ENCODE measurements around the gene CCR5.
A peak's percentile ranks its signal among the peaks of the same experiment; 100 is the strongest.
"Not testable (repeated sequence)": the region's sequence is repeated elsewhere in the genome, so short reads cannot be mapped to it uniquely, and the experiment has no call there.

The CCR5 gene

DNA sequence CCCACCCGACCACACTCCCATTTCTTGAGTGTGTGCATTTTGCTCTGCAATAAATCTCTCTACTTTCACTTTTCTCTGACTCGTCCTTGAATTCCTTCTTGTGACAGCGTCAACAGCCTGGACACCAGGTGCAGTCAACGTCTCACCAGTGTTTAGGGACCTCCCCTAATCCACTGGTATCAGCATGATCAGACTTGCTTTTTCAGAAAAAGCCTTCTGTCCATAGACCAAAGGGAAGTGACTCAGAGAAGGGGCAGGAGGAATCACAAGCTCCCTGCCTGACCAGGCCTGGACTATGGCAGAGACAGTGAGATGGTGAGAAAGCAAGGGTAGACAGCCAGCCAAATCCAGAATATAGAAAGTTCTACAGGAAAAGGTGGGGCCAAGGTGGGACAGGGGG lies 15.5 kb downstream of the CCR5 start:
- DNase-seq (ENCODE audit: low spot score) = peak; percentile 53

DNA sequence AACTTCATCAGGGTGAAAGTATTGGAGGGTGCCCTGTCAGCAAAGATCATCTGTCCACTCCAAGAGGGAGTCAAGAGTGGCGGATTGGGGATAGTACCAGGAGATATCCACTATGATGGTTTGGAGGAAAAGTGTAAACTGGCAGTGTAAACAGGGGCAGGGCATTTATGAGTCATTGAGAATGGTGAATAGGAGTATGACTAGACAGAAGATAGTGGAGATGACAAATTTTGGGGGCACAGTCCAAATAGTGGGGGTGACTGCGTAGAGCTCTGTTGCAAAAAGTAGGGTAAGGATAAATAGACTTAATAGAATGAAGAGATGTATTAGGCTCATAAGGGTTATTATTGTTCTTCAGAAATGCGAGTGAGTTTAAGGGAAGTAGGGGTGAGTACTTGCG lies 18.1 kb downstream of the CCR5 start:
- DNase-seq (ENCODE audit: low spot score) = not testable (repeated sequence)

DNA sequence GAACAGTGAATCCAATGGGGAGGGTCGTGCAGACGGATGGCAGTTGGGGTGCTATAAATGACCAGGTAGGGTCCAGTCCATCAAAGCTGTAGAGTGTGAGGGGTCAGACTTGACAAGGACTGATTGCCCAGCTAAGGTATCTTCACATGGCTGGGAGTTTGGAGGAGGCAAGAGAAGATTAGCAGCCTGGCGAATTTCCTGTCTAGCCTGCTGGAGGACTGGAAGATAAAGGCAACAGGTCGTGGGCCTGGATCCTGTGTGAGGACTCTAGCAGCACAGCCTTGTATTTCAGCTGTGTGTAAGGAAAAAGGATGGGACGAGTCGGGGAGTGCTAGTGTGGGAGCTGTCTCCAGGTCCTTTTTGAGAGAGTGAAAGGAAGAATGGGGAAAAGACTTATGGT lies 18.6 kb downstream of the CCR5 start:
- no peak for DNase-seq (ENCODE audit: low spot score)

DNA sequence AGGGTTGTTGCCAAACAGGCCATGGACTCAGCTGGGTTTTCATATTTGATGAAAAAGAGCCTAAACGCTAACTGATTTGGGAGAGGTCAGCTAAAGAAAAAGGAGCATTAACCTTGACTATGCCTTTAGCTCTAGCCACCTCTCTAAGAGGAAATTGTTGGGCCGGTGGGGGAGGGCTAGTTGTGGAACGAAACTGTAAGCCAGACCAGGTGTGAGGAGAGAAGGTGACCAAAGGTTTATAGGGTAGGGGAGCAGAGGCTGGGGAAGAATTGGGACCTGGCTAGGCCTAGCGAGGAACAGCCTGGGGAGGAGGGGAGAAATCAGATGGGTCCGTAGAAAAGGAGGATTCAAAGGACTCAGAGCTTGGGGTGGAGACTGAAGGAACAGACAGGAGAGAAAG lies 20.8 kb downstream of the CCR5 start:
- DNase-seq (ENCODE audit: low spot score) = not testable (repeated sequence)

DNA sequence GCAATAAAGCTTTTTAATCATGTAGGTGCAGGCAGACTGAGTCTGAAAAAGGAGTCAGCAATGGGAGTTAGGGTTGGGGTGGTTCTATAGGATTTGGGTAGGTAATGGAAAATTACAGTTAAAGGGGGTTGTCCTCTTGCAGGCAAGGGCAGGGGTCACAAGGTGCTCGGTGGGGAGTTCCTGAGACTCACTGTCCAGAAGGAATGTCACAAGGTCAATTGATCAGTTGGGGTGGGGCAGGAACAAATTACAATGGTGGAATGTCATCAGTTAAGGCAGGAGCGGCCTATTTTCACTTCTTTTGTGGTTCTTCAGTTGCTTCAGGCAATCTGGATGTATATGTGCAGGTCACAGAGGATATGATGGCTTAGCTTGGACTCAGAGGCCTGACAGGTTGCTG lies 22.3 kb downstream of the CCR5 start:
- DNase-seq (ENCODE audit: low spot score) = no peak

DNA sequence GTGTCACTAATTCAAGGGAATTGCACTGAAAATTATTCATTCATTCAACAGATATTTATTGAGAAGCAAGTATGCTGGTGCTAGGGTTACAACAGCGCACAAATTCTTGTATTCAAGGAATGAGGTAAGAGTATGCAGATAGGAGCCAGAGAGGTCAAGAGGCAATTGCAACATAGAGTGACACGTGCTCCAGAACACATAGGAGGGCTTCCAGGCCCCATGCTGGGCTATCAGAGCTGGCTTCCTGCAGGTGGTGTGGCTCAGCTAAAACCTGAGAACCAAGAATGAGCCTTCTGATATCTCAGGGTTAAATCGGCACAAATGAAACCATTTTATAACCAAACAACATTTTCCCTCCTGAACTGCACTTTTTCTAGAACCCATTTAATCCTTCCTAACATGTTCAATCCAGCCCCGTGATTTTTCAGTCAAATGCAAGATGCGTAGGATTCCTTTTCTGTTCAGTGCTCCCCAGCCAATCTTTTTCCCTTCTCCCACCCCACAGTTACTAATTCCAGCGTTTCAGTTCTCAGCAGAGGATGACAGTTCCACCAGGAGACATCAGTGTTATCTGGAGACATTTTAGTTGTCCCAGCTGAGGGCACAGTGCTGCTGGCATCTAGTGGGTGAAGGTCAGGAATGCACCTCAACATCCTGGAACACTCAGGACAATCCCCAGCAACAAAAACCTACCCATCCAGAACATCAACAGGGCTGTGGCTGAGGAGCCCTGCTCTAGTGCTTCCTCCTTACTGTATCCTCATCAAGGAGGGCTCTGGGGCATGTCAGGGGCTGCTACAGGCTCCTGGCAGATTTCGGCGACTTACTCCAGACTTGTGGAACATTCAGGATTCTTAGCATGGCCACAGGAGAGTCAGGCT lies 23.0 kb downstream of the CCR5 start:
- no peak for DNase-seq (ENCODE audit: low spot score)

DNA sequence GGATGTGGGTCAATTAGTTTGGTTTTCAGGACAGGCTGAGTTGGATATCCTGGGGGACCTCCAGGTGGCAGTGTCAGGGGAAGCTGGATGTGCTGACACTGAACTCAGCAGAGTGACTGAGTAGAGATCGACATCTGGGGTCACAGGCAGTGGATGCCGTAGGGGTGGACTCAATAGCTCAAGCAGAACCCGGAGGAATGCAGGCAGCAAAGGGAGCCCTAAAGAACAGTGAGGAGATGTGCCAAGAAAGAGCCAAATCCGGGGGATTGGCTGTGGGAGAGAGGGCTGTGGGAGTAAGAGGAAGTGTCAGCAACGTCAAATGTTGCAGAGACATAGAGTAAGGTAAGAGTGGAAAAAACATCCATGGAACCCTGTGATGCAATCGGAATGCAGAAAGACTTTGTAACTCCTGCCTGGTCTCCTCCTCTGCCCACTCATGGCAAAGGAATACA lies 24.5 kb downstream of the CCR5 start:
- DNase-seq (ENCODE audit: low spot score) = no peak

DNA sequence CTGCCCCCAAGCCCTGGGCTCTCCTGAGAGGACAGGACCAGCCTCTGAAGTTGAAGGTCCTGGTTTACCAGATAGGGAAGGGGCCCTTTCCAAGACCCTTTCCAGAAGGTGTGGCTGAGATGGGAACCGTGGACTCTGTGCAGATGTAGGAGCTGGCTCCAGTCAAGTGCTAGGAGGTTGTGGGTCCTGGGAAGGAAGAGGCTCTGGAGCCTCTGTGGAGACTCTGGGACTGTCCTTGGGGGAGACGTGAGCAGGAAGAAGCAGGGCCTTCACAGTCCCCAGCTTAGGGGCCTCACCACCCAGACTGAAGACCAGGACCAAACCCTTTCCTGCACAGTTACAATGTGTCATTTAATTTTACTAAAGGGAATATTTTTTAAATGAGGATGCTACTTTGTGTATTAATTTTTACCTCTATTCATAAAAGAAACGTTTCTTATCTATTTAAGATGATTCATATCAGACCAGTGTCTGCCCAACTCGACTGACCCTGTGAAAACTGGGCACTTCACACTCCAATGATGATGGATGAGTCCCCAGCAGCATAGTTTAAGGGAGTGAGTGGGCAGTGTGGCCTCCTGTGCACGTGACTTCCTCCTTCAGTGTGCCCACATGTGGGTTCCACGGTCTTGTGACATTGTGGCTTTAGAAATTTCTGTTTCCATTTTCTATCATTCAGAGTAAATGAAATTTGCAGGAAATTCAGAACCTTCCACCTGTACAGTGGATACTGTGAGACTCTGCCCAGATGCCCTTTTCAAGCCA lies 25.2 kb downstream of the CCR5 start:
- DNase-seq (ENCODE audit: low spot score) = no peak

DNA sequence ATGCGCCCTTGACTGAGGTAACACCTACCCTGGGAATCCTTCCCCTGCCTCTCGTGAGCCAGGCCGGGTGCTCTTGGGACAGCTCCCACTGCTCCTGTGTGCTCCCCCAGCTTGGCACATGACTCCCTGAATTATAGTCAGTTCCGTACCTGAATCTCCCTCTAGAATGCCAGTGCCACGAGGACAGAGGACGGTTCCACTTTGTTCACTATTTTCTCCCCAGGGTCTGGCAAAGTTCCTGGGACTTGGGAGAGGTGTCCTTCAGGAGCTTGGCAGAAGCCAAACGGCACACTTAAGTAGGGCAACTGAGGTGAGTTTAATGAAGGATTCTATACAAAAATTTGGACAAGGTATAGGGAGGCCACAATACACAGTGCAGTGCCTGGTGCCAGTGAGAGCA lies 26.4 kb downstream of the CCR5 start:
- no peak for DNase-seq (ENCODE audit: low spot score)

DNA sequence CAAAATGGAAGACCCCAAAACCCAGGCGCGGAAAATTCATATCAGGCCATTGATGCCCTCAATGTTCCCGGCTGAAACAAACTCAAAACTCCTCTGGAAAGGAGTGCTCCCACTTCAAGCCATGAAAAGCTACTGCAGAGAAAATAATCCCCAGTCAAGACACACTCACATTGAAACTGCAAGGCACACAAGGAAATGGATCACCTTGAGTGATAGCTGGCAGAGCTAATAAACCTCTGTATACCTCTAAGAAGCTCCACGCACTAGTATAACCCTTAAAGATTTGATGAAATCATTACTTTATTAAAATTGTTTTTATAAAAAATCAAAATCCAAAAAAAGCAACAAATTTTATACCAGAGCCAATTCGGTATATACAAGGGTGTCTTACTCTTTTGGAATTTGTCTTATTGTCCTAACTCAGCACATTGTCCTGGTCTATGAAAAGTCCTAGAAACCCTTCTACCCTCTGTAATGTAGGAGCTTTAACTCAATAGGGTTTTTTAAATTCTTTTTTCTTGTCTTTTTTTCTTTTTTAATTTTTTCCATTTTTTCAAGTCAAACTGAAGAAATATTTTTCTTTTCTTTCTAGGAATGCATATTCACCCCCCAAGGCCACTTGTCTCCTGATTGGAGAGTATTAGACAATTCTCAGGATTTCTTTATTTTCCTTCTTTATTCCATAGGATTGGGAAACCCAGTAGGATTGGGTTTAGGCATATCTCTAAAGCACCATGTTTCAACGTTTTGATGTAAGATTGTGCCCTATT lies 27.6 kb downstream of the CCR5 start:
- no peak for DNase-seq (ENCODE audit: low spot score)

DNA sequence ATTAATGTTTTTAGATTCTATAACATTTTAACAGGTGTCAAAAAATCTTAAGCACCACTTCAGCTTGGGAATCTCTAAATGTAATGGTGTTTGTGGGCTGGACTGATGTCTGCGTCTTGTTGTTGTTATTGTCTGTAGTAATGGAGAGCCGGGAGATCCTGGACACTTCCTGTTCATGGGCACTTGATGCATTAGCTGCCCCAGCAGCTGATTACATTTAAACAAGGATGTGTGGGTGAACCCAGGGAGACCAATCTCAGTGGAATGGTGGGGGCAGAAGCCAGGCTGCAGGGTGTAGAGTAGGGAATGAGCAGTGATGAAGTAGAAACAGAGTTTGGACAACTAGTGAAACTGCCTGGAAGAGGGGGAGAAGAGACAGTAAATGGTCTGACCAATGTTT lies 28.4 kb downstream of the CCR5 start:
- no peak for DNase-seq (ENCODE audit: low spot score)

DNA sequence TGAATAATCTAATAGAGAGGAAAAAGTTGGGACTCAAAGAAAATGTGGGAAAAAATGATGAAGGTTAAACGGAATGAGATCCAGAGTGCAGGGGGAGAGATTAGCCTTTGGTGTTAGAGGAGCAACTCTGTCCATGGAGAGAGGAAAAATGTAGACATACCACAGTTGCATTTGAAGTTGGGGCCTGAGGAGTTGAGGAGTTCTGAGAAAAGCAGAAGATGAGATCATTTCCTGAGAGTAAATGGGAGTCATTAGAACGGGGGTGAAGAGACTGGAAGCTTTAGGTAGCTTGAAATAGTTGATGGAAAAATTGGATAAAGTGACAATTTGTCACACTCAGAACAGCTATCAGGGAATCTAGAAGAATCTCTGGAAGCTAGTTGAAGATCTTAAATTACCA lies 28.8 kb downstream of the CCR5 start:
- no peak for DNase-seq (ENCODE audit: low spot score)

DNA sequence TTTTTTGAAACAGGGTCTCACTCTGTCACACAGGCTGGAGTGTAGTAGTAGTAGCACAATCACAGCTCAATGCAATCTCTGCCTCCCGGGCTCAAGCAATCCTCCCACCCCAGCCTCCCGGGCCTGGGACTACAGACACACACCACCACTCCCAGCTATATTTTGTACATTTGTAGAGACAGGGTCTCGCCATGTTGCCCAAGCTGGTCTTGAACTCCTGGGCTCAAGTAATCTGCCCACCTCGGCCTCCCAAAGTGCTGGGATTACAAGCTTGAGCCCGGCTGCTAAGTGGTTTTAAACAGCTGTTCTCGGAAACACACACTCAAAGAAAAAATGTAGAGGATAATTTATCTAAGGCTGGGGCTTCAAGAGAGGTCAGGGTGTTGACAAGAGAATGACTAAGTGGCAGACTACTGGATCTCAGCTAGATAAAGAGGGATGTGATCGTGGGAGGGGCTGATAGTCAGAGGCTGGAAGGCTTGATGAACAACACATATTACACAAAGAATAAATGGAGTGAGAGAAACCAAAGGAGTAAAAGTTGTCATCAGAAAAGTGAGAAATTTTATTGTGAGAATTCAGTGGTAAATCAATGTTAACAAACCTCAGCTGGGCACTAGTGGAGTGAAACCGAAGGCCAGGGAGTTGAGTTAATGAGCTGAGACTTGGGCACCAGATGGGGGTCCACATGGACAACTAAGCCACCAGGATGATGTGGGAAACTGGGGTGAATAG lies 29.4 kb downstream of the CCR5 start:
- no peak for DNase-seq (ENCODE audit: low spot score)

DNA sequence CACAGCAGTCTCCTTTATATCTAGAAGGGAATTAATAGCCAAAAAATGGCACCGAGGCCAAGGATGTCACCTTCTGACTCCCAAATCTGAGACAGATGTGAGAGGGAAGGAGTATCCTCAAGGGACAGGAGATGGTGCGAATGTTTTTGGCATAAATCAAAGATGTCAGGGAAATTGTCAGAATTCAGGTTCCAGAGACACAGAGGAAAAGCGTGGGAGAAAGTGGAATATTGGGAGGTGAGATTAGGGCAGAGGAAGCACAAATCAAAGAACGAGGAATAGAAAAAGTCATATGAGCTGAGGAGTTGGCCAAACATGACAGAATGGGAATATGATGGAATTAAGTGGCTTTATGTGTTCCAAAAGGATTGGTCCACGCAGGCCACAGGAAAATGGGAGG lies 30.1 kb downstream of the CCR5 start:
- no peak for DNase-seq (ENCODE audit: low spot score)

DNA sequence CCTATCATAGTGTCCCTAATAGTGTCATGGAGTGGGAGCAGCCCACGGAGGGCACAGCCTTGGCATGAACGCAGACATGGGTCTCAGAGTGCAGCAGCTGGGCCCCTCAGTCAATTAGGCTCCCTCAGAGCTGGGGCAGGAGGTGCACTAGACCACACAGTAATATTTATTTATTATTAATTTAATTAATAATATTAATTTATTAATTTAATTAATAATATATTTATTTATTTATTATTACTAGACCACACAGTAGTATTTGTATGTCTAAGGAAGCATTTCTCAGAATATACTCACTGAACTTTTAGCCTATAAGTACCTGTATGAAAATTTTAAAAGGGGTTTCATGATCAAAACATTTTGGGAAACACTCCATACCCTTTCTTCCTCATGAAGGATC lies 30.8 kb downstream of the CCR5 start:
- DNase-seq (ENCODE audit: low spot score) = no peak

DNA sequence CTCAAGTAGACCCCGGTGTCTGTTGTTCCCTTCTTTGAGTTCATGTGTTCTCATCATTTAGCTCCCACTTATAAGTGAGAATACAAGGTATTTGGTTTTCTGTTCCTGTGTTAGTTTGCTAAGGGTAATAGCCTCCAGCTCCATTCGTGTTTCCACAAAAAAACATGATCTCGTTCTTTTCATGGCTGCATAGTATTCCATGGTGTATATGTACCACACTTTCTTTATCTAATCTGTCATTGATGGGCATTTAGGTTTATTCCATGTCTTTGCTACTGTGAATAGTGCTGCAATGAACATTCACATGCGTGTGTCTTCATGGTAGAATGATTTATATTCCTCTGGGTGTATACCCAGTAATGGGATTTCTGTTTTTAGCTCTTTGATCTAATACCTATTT lies 32.2 kb downstream of the CCR5 start:
- DNase-seq (ENCODE audit: low spot score) = not testable (repeated sequence)

DNA sequence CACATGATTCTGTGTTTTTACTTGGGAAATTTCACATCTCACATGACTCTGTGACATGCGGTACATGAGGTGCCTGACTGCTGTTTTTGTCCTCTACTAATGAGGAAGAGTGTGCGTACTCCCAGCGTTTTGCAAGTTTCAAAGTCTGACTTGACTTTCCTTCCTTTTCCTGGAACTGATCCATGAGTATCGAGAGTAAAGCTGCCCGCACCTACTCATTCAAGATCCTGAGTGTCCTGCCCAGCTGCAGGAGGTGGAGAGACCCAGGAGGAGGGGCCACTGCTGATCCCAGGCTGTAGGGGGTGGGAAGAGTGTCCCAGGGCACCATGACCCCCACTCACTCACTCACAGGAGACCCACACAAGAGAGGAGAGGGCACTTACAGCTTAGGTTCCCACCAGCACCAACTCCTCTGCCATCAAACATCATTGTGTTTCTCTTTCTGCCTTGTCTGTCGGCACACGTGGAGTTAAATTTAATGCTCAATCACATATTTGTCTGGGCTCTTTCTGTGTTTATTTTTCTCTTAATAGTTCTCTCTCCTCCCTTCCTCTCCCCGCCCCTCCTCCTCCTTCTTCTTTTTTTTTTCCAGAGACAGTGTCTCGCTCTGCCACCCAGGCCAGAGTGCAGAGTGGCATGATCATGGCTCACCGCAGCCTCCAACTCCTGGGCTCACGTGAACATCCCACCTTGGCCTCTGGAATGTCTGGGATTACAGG lies 34.7 kb downstream of the CCR5 start:
- DNase-seq (ENCODE audit: low spot score) = peak; percentile 31

DNA sequence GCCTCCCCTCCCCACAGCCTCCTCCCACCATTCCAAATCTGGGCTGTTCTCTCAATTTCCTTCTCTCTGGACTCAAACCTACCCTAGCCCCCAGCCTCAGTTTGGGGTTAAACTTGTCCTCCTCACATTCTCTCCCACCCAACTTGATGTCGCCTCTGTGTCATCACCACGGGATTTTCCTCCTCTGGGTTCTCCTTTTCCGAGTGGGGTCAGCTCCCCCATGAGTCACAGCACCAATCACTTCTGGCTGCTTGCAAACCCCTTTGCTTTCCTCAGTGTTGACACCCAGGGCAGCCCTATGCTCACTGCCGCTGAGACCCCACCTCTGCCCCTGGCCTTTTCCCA lies 35.7 kb downstream of the CCR5 start:
- DNase-seq (ENCODE audit: low spot score) = no peak

DNA sequence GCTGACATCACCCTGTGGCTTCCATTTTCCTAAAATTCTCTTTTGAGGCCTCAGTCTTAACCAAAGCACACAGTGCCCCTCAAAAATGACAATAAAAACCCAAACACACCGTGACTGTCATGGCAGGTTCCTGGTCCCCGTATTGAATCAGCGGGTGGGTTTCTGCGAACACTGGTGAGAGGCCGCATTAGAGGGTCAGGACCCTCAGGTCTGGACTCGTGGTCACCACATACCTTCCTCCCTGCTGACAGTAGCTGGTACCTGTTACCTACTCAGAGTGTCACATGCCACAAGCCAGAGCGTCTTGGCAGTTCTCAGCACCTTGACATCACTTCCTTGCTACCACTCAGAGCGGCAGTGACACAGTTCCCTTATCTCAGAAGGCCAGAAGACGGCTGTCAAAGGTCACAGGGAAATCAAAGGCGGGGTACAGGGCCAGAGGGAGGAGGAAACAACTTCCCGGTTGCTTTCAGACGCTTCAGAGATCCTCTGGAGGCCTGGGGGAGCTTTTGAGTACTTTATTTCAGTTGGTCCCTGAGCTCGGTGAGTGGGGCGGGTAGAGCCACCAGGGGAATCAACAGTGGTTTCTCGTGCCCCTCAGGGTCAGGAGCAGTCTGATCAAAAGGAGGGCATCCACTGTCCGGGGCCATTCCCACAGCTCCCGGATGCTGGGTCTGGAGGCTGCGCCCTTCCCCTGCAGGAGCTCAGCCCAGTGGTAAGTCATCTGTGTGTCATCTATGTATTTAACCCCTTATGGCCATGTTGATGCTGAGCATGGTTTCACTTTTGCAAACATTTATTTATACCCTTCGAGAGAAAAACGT lies 36.3 kb downstream of the CCR5 start, which contains the start of the genes CCR5AS and CCRL2:
TSS of gene CCR5AS (minus strand) at position 279 of the 824 bp plus-strand sequence.
TSS of gene CCRL2 (plus strand) at position 472 of the 824 bp plus-strand sequence. CDS start 821 bp downstream, outside the sequence.
- DNase-seq (ENCODE audit: low spot score) = peak; percentile 65

DNA sequence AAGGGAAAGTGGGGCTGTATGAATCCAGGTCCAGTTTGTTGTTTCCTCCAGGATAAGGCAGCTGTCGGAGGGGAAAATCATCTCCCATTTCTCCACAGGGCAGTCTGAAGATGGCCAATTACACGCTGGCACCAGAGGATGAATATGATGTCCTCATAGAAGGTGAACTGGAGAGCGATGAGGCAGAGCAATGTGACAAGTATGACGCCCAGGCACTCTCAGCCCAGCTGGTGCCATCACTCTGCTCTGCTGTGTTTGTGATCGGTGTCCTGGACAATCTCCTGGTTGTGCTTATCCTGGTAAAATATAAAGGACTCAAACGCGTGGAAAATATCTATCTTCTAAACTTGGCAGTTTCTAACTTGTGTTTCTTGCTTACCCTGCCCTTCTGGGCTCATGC lies 37.2 kb downstream of the CCR5 start:
- DNase-seq (ENCODE audit: low spot score) = no peak

Measured in LoVo (cell line).